SW480 (cell line): Measurements from ENCODE around the gene CFAP210.
"Not testable (repeated sequence)": the region's sequence is repeated elsewhere in the genome, so short reads cannot be mapped to it uniquely, and the experiment has no call there.

Experiments used
- DNase-seq: peaks from one replicate; pipeline ENCODE4 v3.0.0-alpha.2; 2016; ENCODE audit warnings: low spot score

CFAP210 gene

DNA sequence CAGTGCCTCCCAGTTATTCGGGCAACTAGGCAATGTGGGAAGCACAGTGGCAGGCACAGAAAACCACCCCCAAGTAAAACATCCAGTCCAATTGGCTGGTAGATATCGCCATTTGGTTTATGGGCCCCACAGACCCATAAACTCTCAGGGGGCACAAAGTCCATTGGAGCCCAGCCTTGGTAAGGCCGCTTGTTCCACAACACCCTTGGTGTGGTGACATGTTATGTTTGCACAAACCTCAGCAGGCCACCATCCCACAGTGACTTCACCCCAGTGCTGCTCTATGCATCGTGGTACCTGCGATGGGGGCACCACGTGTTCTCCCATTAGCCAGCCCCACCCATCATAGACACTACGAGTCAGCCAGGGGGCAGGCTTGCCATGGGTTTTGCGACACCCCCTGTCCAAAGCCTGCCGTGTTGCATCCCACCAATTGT is 18.6 kb upstream of the CFAP210 start:
- peak; percentile 31 for DNase-seq

DNA sequence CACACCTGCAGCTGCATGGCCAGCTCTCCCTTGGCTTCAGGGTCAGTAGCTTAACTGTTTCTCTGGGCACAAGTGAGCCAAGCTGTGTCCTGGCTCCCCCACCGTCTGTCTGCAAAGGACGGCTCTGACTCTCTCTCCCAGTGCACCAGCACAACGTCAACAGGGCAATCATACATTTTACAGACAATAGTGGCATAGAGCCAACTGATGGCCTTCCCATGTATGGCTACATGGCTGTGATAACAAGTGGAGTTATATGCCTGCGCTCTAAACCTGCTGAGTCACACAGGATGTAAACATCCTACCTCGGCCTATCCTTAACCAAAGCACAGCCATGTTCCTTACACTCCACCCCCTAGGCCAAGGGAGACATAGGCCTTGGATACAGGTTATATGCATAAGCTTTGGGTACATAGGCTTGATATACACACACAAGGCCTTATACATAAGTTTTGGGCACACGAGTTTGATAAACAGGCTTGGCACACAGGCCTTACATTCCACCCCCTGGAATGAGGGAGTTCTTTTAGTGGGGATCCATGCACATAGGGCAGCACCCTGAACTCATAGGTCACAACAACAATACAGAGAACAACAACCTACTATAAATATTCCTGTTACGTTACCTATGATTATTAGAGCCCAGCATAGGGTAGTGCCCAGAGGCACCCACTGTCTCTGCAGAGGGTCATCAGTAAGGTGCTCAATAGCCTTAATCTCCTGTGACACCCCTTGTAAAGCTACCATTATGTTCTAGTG is 17.7 kb upstream of the CFAP210 start:
- peak; percentile 7 for DNase-seq

DNA sequence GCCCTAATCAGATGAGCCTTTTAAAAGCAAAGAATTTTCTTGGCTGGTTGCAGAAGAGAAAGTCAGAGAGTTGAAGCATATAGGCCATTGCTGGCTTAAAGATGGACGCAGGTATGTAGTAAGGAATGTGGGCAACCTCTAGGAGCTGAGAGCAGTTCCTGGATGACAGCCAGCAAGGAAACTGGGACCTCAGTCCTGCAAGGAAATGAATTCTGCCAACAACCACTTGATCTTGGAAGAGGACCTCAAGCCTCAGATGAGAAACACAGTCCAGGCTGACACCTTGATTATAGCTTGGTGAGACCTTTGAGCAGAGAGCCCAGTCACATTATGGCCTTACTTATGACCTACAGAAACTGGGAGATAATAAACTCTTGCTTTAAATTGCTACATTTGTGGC is 15.8 kb upstream of the CFAP210 start:
- no peak for DNase-seq

DNA sequence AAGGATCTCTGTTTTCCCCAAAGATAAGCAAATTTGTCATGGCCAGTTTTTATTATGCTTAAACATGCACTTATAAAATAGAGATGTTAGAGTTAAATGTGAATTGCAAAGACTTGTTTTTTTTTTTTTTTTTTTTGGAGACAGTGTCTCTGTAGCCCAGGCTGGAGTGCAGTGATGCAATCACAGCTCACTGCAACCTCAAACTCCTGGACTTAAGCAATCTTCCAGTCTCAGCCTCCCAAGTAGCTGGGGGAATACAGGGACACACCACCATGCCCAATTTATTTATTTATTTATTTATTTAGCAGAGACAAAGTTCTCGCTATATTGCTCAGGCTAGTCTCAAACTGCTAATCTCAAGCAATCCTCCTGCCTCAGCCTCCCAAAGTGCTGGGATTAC is 15.1 kb upstream of the CFAP210 start:
- no peak for DNase-seq

DNA sequence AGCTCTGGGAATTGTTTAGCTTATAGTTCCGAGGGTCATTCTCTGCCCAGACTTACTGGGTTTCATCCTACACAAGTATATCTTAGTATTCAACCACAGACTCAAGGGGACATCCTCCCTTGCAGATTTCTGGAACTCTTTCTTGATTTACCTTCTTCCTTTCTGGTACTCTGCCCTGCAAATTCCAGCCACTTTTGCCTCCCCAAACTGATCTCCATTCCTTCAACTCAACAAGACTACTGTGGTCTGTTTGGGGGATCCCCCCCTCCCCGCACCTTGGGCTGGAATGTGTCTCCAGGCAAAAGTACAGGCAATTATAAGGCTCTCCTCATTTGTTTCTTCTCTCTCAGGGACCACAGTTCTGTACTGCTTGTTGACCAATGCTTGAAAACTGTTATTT is 13.4 kb upstream of the CFAP210 start:
- no peak for DNase-seq

DNA sequence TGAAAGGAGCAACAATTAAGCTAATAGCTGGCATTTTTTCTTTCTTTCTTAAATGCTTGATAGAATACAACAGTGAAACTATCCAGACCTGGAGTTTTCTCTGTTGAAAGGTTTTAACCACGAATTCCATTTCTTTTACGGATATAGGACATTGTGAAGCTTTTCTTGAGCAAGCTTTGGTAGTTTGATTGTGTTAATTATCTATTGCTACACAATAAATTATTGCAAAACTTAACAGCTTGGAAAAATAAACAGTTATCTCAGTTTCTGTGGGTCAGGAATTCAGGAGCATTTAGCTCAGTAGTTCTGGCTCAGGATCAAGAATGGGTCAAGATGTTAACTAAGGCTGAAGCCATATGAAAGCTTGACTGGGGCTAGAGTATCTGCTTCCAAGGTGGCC is 11.7 kb upstream of the CFAP210 start:
- no peak for DNase-seq

DNA sequence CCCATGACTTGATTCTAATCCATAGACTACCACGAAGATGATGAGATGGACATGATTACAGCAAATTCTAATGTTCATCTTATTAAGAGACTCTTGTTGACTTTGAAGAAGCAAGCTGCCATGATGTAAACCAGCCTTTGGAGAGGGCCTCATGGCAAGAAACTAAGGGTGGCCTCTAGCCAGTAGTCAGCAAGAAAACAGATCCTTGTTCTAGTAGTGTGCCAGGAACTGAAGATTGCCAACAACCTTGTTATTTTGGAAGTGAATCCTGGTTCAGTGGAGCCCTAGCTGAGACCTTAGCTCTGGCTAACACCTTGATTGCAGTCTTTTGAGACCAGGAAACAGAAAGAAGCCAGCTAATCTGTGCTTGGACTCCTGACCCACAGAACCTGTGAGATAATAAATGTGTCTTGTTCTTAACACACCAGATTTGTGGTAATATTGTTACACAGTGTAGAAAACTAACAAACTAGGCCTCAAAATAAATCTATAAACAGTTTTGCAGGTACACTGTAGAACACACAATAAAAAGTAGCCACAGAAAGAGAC is 10.0 kb upstream of the CFAP210 start:
- DNase-seq = no peak

DNA sequence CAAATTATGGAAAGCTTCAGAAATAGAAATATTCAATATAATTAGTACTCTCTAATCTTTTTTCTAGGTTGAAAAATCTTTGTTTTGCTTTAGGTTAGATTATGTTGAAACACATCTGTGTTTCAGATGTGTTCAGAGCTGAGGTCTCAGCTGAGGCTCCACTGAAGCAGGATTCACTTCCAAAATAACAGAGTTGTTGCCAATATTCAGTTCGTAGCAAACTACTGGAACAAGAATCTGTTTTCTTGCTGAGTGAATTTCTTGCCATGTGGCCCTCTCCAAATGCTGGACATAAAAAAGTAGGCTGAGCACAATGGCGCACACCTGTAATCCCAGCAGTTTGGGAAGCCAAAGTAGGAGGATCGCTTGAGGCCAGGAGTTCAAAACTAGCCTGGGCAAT is 8.8 kb upstream of the CFAP210 start:
- DNase-seq = no peak

DNA sequence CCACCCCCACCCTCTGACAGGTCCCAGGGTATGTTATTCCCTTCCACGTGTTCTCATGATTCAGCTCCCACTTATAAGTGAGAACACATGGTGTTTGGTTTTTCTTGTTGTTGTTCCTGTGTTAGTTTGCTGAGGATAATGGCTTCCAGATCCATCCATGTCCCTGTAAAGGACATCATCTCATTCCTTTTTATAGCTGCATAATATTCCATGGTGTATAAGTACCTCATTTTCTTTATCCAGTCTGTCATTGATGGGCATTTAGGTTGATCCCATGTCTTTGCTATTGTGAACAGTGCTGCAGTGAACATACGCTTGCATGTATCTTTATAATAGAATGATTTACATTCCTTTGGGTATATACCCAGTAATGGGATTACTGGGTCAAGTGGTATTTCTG is 5.0 kb upstream of the CFAP210 start:
- DNase-seq = not testable (repeated sequence)

DNA sequence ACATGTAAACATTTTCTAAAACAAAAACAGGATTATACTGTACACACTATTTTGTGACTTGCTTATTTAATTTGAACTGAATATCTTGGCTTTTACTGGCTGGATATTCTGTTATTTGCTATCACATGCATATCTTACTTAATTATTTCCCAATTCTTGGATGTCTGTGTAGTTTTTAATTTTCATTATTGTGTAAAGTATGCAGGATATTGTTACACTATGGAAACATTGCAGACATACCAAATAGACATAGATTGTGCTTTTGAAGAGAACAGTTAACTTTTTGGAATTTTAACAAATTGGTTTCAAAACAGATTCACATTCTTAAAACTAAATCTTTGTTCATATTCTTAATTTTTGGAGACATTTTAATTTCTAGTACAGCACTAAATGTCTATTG is 2.2 kb upstream of the CFAP210 start:
- DNase-seq = no peak

DNA sequence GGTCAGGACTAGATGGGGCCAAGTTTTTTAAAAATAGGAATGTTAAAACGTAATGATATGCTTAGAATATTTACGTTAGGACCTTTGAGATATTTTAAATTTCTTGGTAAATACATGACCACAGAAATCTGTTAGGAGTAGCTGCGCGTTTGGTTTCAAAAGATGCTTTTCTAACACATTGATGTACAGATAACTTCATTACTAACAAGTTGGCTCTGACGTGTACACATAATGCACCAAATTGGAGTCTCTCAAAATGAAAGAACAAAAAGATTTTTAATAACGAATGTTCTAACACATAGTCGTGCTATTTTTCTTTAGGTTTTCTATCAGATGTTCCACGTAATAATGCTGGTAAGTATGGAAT is 672 bp upstream of the CFAP210 start:
- no peak for DNase-seq

DNA sequence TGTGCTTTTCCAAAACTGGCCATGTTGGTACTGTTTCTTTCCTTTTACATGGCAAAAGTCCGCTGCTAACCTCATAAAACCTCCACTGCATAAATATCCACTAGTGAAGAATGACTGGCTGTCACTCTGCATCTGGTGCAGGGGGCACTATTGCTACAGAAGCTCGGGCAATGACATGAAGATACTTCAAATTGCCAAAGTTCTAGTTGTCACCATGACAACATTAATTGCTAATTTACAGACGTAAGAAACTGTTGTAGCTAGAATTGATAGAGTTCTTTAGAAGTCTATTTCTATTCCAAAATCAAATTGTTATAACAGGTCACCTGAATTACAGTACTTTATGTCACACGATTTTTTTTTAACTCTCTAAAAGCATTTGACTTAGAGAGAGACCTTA is 845 bp downstream of the CFAP210 start:
- peak; percentile 13 for DNase-seq

DNA sequence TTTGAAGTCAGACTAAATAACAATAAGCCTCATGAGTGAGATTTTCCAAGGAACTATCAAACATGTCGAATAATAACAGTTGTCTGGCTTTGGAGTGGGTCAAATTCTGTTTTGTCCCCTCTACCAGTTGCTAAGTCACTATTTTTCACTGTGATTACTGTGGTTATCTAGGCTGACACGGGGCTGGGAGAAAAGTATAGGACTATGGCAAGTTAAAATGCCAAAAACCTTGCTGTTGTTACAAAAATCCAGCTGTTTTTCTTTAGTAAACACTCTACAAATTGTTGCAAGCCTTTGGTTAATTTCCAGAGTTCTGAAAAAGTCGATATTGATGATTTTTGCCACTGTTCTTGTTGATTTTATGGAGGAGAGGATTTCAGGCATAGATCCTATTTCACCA is 1.5 kb downstream of the CFAP210 start:
- no peak for DNase-seq

DNA sequence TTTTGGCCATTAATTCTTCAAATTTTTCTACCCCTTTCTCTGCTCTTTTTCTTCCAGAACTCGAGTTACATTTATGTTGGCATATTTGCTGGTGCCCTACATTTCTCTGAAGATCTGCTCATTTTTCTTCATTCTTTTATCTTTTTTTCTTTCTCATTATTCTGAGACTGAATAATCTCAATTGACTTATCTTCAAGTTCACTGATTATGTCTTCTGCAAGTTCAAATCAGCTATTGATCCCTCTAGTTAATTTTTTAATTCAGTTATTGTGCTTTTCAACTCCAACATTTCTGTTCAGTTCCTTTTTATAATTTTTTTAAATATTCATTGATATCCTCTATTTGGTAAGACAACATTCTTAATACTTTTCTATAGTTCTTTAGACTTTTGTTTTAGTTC is 3.2 kb downstream of the CFAP210 start:
- no peak for DNase-seq

DNA sequence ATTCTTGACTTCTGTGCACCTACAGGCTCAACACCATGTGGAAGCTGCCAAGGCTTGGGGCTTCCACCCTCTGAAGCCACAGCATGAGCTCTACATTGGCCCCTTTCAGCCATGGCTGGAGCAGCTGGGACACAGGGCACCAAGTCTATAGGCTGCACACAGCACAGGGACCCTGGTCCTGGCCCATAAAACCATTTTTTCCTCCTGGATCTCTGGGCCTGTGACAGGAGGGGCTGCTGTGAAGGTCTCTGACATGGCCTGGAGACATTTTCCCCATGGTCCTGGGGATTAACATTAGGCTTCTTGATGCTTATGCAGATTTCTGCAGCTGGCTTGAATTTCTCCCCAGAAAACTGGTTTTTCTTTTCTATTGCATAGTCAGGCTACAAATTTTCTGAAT is 6.3 kb downstream of the CFAP210 start:
- DNase-seq = not testable (repeated sequence)

DNA sequence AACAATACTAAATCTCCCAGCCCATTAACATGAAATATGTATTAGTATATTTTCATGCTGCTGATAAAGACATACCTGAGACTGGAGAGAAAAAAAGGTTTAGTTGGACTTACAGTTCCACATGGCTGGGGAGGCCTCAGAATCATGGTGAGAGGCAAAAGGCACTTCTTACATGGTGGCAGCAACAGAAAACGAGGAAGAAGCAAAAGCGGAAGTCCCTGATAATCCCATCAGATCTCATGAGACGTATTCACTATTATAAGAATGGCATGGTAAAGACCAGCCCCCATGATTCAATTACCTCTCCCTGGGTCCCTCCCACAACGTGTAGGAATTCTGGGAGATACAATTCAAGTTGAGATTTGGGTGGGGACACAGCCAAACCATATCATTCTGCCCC is 7.4 kb downstream of the CFAP210 start:
- DNase-seq = not testable (repeated sequence)

DNA sequence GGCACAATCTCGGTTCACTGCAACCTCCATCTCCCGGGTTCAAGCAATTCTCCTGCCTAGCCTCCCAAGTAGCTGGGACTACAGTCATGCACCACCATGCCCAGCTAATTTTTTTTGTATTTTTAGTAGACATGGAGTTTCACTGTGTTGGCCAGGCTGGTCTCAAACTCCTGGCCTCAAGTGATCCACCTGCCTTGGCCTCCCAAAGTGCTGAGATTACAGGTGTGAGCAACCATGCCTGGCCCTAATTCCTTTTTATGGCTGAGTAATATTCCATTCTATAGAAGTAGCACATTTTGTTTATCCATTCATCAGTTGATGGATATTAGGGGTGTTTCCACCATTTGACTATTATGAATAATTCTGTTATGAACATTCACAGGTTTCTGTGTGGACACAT is 9.5 kb downstream of the CFAP210 start:
- not testable (repeated sequence) for DNase-seq

DNA sequence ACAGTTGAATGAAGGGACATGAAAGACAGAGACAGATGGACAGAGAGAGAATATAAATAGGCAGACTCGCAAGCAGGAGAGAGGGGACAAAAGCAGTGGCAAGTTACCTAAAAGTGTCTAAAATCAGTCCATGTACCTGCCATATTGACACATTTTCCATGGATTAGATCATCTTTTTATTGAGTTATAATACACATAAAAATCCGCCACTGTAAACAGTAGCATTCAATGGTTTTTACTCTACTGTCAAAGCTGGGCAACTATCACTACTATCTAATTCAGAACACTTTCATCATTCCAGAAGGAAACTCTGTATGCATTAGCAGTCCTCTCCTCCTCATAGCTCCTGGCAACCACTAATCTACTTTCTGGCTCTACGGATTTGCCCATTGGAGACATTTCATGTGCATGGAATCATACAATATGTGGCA is 10.1 kb downstream of the CFAP210 start:
- no peak for DNase-seq

DNA sequence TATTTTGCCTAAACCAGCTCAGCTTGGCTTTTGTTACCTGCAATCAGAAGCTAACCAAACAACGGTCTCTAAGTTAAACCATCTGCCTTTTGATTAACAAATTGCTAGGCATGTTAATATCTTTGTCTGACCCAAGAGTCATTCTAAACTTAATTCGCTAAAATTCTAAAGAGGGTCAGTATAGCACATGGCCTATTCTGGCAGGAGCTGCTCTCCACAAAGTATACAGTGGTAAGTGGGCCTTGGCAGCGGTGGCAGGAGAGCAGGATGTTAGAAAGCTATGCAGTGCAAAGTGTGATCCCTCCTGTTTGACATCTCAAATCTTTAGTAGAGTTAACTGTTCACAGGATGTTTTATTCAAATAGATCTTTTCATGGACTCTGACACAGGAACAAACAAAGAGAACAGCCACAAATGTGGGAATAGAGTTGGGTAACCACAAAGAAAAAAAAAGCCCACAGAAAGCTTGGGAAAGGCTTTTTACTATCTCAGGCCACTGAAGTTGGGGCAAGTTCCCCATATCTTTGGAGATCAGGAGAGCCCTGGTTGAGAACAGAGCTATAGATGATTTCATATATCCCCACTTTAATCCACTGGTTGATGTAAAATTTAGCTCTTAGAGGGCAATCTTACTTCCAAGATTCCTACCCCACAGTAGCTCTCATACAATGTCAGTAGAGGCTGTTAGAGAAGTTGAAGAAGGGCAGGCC is 10.6 kb downstream of the CFAP210 start:
- DNase-seq = no peak

DNA sequence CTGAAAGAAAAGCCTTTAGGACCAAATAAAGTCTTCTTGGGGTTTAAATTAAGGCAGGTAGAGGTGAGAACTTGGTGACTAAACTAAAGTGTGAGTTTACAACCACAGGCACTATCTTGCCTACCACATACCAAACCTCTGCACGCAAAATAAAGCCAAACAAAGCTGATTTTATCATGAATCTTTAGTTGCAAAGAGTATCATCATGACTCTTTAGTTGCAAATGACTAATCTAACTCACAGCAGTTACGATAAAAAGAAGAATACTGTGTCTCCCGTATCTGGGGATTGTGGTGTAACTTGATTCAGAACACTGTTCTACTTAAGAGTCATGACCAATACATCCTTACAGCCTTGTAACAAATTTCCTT is 11.2 kb downstream of the CFAP210 start:
- DNase-seq = no peak

DNA sequence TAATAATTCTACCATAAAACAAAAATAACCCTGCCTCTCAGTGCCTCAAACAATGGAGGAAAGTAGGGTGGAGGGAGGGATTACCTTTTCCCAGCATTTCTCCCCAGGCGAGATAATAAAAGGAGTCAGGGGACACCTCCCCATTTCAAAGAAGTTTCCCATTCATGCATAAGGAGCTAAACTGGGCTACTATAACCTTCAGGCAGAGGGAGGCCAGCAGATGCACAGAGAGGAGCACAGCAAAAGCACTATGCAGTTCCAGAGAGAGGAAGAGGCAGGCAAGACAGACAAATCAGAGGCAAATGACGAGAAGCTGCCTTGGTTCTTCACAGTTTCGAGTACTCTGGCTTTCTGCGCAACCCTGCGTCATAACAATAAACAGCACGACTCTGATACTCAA is 17.4 kb downstream of the CFAP210 start:
- DNase-seq = no peak

DNA sequence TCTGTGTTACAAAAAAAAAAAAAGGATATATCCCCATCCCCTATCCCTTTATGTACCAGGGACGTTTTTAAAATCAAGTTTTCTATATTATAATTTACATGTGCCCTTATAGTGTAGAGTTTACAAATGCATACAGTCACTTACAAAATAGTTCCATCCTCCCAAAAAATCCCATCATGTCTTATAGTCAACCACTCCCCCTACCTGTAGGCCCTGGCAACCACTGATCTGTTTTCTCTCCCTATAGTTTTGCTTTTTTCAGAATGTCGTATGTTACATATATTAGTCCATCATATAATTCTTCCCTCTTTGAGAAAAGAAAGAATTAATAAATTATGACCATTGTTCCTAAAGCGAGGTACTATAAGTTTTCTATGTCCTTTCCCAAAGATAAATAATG is 17.8 kb downstream of the CFAP210 start:
- DNase-seq = no peak

DNA sequence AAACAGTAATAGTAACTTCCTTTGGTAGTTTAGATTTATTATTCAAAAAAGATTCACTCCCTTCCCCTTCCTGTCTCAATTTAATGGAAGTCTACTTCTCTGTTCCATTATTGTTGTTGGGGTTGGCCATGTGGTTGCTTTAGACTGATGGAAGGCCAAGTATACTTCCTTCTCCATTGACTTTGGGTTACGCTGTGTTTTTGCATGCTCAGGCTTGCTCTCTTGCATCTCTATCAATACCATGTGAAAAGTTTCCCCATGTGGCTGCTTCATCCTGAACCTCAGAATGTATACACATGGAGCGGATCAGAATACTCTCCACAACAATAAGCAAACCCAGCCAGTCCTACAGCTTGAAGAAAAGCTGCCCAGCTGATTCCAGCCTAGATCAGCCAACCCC is 20.3 kb downstream of the CFAP210 start:
- no peak for DNase-seq

DNA sequence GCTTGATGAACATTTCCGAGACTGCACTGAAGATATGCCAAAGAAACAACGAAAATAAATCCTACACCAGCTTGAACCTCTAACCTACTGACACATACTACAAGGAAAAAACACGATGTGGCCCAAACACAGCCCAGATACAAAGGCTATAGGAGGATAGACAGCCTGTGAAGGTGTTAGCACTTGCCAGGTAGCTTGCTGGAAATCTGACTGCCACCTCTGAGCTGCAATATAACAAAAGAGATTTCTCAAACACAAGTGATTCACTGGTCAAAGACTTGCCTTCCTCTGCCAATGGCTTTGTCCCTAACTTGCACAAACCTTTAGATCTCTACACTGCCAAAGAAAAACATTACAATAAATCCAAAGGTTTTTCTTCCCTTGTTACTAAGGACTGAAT is 21.1 kb downstream of the CFAP210 start:
- DNase-seq = no peak
